ENCODE results near the gene ZNF681.
"Not testable (repeated sequence)": the region's sequence is repeated elsewhere in the genome, so short reads cannot be mapped to it uniquely, and the experiment has no call there.

Gene ZNF681

DNA sequence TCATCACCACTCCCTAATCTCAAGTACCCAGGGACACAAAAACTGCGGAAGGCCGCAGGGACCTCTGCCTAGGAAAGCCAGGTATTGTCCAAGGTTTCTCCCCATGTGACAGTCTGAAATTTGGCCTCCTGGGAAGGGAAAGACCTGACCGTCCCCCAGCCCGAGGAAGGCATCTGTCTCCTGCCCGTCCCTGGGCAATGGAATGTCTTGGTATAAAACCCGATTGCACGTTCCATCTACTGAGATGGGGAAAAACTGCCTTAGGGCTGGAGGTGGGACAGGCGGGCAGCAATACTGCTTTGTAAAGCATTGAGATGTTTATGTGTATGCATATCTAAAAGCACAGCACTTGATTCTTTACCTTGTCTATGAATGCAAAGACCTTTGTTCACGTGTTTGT, 65.8 kb downstream of the ZNF681 start:
- H3K36me3 ChIP-seq (ENCODE audit: insufficient read depth, low read length); H3K9me3 ChIP-seq (ENCODE audit: control insufficient read depth, insufficient read depth, low read length); H3K9ac ChIP-seq (ENCODE audit: low read depth, low read length); H3K4me1 ChIP-seq (ENCODE audit: insufficient read depth, low read length): not testable (repeated sequence)
